GM12872 (cell line): ENCODE results near the gene ERF.
A peak's percentile ranks its signal among the peaks of the same experiment; 100 is the strongest.

Experiments used
- TF ChIP-seq, protein P1 (sequence below): IDR thresholded peaks from 3 replicates; pipeline ENCODE4 v1.5.1; 2011; ENCODE audit warnings: low read depth, mild to moderate bottlenecking, low read length, moderate library complexity; ENCODE audit not compliant: insufficient read depth

ERF gene

DNA sequence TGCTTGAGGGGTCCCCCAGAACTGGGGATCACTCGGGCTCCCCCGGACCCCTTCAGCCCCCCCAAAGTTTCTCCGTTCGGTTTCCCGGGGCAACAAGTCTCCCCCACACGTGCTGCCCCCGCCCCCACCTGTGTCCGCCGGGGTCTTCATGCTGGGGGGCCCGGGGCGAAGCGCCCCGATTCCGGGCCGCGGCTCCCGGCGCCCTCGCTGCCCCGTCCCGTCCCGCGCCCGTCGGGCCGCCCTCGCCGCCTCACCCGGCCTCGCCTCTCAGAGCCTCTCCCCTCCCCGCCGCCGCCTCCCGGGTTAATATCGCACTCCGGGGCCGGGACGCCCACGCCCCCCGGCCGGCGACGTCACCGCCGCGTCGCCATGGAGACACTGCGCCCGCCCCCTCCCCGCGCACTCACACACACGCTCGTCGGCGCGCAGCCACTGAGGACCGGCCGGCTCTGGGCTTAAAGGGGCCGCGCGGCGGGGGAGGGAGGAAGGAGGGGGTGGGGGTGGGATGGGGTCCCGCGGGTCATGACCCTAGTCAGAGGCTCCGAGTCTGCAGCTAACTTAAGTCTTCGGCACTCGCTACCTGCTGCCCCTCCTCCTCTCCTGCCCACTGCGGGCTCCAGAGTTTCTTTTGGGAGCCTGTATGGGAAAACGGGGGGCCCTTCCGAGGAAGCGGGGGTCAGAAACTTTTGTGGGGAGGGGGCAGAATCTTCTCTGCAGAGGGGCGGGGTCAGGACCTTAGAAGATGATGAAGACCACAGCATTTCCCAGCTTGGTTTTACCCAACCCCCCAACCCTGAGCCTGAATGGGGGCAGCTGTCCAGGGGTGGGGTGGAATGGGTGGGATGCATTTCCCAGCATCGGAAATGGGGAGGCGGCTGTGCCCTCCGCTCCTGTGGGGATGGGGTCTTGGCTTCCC lies at the start of gene ERF:
ERF (minus strand) TSS at position 279 of the 916 bp plus-strand sequence; CDS start at position 150, 129 bp downstream.
- TF ChIP-seq, protein P1, sequence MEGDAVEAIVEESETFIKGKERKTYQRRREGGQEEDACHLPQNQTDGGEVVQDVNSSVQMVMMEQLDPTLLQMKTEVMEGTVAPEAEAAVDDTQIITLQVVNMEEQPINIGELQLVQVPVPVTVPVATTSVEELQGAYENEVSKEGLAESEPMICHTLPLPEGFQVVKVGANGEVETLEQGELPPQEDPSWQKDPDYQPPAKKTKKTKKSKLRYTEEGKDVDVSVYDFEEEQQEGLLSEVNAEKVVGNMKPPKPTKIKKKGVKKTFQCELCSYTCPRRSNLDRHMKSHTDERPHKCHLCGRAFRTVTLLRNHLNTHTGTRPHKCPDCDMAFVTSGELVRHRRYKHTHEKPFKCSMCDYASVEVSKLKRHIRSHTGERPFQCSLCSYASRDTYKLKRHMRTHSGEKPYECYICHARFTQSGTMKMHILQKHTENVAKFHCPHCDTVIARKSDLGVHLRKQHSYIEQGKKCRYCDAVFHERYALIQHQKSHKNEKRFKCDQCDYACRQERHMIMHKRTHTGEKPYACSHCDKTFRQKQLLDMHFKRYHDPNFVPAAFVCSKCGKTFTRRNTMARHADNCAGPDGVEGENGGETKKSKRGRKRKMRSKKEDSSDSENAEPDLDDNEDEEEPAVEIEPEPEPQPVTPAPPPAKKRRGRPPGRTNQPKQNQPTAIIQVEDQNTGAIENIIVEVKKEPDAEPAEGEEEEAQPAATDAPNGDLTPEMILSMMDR: no peak

DNA sequence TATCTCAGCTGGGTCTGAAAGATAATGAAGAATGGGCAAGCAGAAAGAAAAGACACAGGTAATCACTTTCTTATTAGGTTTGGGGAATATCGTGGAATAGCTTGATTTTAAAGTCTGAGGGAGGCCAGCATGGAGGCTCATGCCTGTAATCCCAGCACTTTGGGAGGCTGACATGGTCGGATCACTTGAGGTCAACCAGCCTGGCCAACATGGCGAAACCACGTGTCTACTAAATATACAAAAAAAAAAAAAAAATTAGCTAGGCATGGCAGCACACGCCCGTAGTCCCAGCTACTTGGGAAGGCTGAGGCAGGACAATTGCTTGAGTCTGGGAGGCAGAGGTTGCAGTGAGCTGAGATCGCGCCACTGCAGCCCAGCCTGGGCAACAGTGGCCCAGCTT lies 48.9 kb upstream of the ERF start:
- TF ChIP-seq, protein P1: no peak

DNA sequence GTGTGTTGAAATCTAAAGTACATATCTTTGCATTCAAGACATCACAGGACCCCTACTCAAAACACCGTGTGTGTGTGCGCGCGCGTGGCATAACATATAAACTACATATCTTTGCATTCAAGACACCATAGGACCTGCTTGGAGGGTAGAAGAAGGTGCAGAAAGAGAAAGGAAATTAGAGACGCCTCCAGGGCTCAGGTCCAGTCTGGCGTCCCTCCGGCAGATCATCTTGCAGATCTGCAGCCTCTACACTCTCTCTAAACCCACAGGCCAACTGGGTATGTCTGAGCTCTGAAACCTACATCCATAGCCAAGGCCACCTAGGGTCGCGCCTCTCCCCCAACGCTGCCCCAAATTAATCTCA lies 48.2 kb upstream of the ERF start:
- TF ChIP-seq, protein P1: no peak

DNA sequence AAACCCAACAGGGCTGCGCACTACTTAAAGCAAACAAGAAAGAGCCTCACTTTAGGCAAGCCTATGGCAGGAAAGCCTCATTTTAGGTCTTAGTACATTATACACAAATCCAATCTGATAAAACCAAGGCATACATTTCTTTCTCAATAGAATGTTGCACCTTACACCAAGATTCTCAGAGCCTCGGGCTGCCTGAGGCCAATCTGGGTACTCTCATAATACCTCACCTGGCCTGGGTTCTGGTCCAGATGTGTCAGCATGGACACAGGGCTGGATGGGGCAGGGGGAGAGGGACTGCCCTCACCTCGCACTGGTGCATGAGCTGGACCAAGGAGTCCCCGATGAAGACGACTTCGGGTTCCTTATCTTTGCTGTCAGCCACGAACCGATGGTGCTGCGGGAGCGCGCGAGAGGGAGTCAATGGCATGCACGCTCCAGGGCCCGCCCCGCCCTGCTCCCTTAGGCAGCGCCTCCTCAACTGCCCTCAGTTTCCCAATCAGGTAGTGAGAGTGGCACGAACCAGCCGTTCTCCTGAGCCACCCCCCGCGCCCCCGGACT lies 46.8 kb upstream of the ERF start, which contains the start of gene PRR19:
PRR19 (plus strand) TSS at position 487 of the 558 bp plus-strand sequence. CDS start 7,453 bp downstream, outside the sequence.
- TF ChIP-seq, protein P1: no peak

DNA sequence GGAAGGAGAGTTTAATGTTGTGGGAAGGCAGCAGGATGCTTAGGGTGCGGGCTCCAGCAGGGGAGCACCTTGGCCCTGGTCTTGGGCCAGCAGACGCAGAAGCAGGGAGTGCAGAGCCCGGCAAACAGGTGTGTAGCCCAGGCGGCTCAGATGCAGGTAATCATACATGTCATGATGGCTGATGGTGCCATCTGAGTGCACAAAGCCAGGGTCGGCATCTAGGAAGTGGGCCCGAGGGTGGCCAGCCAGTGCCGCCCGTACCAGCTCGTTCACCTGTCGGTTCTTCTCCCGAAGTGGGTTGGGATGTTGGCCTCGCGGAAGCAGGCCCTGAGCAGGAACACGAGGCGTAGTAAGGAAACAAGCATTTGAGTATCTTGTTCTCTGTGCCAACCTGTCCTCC lies 42.1 kb upstream of the ERF start:
- TF ChIP-seq, protein P1: no peak

DNA sequence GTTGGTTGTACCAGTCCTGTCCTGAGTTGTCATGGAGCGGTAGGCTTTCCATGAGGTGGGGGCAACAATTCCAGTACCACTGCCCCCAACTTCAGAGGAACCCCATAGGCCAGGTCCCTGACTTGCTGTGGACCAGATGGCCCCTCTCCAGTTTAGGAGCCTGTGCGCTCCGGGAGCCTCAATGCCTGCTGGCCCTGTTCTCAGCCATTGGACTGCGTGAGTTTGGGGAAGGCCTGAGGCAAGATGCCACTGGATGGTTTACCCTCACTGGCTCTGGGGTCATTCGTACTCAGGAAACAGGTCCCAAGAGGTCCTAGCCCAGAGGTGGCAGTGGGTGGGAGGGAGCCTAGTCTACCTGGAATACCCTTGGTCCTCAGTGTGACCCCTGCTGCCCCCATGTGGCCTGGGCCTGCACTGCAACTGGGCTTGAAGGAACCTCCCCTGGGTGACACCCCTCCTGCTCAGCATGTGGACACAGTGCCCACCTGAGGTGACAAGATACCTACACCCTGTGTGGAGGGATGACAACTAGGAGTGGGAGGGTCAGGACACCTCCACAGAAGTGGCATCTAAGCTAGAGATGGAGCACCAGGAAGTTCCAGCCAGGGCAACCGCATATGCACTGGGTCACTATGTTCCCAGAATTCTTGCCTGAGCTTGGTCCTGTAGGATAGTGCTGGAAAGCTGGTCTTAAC lies 41.0 kb upstream of the ERF start:
- TF ChIP-seq, protein P1: peak; percentile 100

DNA sequence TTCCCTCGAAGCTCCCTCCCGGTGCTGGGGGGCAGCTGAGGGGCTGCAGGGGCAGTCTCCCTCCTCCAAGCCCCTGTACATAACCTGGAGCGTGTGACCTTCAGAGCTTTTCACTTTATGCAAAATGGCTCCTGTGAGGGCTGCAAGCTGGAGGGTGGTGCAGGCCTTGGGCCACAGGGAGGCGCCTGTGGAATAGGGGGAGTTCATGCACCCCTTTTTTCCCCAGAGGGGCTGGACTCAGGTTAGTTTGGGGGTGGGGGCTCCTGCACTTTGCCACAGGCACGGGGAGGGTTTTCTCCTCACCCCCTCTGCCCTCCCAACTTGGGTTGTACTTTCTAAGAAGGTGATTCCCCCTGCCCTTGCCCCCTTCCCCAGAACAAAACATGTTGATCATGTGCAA lies 40.4 kb upstream of the ERF start:
- TF ChIP-seq, protein P1: peak; percentile 19; the same call in 1 of the 3 replicates
